ENCODE results near the gene CYP3A7.
"Not testable (repeated sequence)": the region's sequence is repeated elsewhere in the genome, so short reads cannot be mapped to it uniquely, and the experiment has no call there.

The CYP3A7 gene

DNA sequence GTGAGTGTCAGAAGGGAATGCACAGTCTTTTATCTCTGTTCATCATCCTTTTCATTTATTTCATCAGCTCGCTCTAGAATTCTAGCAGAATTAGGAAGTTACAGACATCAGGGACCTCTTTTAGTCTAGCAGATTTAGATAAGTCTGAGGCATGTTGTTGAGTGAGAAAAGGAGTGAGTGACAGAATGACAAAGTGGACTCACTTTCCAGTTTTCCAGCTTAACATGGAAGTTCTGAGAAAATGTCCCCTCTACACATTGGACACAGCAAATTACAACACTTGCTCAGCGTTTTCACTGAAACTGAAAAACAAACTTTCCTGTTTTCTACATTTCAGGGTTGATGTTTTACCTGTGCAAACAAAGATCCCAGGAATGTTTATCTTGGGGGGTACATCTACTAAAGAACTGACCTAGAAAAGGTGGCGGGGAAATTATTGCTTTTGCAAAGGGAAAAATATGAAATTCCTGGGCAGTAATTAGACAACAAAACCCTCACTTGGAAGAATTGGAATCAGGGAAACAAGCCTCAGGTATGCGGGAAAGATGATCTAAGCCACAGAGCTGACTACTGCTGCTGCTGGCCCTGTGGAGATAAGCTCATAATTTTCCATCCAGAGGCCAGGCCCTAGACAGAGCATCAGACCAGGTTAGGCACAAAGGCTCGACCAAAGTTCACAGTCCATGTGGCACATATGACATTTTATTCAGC, 40.6 kb downstream of the CYP3A7 start:
- Histone ChIP-seq H2AFZ (ENCODE audit: low read depth, low read length) (no peak overlapping the region), H3K4me1 (ENCODE audit: low read length) (no peaks in the 10 kb centered on the region), H4K20me1 (ENCODE audit: insufficient read depth, low read length) (no peaks in the 10 kb centered on the region), H3K9me3 (ENCODE audit: insufficient read depth, low read length) (no peaks in the 10 kb centered on the region), H3K9ac (ENCODE audit: low read length) (no peak overlapping the region), H3K4me2 (ENCODE audit: low read length) (no peak overlapping the region), H3K36me3 (replicated peaks; ENCODE audit: low read depth, low read length) (no peaks in the 10 kb centered on the region), H3K4me3 (ENCODE audit: low read length) (no peak overlapping the region), H3K27me3 (ENCODE audit: low read depth, low read length) (no peaks in the 10 kb centered on the region), H3K79me2 (ENCODE audit: low read length) (no peaks in the 10 kb centered on the region), H3K27ac (ENCODE audit: low read length) (no peak overlapping the region)
- no peak for TF ChIP-seq EZH2phosphoT487 (IDR thresholded peaks at IDR 0.05; ENCODE audit: low read depth)
- TF ChIP-seq, protein P1, sequence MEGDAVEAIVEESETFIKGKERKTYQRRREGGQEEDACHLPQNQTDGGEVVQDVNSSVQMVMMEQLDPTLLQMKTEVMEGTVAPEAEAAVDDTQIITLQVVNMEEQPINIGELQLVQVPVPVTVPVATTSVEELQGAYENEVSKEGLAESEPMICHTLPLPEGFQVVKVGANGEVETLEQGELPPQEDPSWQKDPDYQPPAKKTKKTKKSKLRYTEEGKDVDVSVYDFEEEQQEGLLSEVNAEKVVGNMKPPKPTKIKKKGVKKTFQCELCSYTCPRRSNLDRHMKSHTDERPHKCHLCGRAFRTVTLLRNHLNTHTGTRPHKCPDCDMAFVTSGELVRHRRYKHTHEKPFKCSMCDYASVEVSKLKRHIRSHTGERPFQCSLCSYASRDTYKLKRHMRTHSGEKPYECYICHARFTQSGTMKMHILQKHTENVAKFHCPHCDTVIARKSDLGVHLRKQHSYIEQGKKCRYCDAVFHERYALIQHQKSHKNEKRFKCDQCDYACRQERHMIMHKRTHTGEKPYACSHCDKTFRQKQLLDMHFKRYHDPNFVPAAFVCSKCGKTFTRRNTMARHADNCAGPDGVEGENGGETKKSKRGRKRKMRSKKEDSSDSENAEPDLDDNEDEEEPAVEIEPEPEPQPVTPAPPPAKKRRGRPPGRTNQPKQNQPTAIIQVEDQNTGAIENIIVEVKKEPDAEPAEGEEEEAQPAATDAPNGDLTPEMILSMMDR (IDR thresholded peaks at IDR 0.05; ENCODE audit: low read depth, low read length) = no peak

DNA sequence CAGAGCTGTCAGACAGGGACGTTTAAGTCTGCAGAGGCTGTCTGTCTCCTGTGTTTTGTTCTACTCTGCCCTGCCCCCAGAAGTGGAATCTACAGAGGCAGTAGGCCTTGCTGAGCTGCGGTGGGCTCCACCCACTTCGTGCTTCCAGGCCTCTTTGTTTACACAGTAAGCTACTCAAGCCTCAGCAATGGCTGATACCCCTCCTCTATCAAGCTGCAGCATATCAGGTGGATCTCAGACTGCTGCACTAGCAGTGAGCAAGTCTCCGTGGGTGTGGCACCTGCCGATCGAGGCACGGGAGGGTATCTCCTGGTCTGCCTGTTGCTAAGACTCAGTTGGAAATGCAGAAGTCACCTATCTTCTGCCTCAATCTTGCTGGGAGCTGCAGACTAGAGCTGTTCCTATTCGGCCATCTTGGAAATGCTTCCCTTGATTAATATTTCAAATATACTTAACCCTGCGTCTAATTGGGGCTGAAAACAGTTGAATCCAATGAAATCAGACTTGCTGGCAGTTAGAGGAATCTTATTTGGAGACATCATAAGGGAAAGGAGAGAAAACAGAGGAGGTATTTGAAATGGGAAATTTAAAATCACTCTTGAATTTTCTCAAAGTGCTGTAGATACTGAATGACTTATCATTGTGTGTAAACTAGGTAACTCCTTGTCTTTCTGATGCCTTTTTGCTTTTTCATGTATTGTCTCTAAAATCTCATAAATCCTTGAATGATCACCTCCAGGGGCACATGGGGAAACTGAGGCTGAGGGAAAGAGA, 41.4 kb downstream of the CYP3A7 start:
- Histone ChIP-seq H3K9me3 (ENCODE audit: insufficient read depth, low read length) (no peaks in the 10 kb centered on the region), H3K36me3 (replicated peaks; ENCODE audit: low read depth, low read length) (no peaks in the 10 kb centered on the region), H4K20me1 (ENCODE audit: insufficient read depth, low read length) (no peaks in the 10 kb centered on the region), H2AFZ (ENCODE audit: low read depth, low read length) (no peak overlapping the region), H3K9ac (ENCODE audit: low read length) (no peak overlapping the region), H3K79me2 (ENCODE audit: low read length) (no peaks in the 10 kb centered on the region), H3K27me3 (ENCODE audit: low read depth, low read length) (no peaks in the 10 kb centered on the region), H3K27ac (ENCODE audit: low read length) (no peak overlapping the region), H3K4me3 (ENCODE audit: low read length) (no peak overlapping the region), H3K4me1 (ENCODE audit: low read length) (no peaks in the 10 kb centered on the region), H3K4me2 (ENCODE audit: low read length) (no peak overlapping the region)
- TF ChIP-seq, protein P1 (IDR thresholded peaks at IDR 0.05; ENCODE audit: low read depth, low read length) = no peak
- no peak for TF ChIP-seq EZH2phosphoT487 (IDR thresholded peaks at IDR 0.05; ENCODE audit: low read depth)

DNA sequence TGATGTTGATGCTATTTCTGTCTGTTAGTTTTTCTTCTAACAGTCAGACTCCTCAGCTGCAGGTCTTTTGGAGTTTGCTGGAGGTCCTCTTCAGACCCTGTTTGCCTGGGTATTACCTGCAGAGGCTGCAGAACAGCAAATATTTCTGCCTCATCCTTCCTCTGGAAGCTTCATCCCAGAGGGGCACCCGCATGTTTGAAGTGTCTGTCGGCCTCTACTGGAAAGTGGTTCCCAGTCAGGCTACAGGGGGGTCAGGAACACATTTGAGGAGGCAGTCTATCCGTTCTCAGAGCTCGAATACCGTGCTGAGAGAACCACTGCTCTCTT, 41.9 kb downstream of the CYP3A7 start:
- no peak overlapping the region for H3K4me3 ChIP-seq (ENCODE audit: low read length)
- H3K4me1 ChIP-seq (ENCODE audit: low read length) = no peaks in the 10 kb centered on the region
- H3K27me3 ChIP-seq (ENCODE audit: low read depth, low read length) = no peaks in the 10 kb centered on the region
- no peak for TF ChIP-seq EZH2phosphoT487 (IDR thresholded peaks at IDR 0.05; ENCODE audit: low read depth)
- TF ChIP-seq, protein P1 (IDR thresholded peaks at IDR 0.05; ENCODE audit: low read depth, low read length) = no peak
- H4K20me1 ChIP-seq (ENCODE audit: insufficient read depth, low read length) = no peaks in the 10 kb centered on the region
- H3K27ac ChIP-seq (ENCODE audit: low read length) = no peak overlapping the region
- no peaks in the 10 kb centered on the region for H3K9me3 ChIP-seq (ENCODE audit: insufficient read depth, low read length)
- no peak overlapping the region for H2AFZ ChIP-seq (ENCODE audit: low read depth, low read length)
- H3K36me3 ChIP-seq (replicated peaks; ENCODE audit: low read depth, low read length) = no peaks in the 10 kb centered on the region
- H3K4me2 ChIP-seq (ENCODE audit: low read length) = no peak overlapping the region
- no peak overlapping the region for H3K9ac ChIP-seq (ENCODE audit: low read length)
- no peaks in the 10 kb centered on the region for H3K79me2 ChIP-seq (ENCODE audit: low read length)

DNA sequence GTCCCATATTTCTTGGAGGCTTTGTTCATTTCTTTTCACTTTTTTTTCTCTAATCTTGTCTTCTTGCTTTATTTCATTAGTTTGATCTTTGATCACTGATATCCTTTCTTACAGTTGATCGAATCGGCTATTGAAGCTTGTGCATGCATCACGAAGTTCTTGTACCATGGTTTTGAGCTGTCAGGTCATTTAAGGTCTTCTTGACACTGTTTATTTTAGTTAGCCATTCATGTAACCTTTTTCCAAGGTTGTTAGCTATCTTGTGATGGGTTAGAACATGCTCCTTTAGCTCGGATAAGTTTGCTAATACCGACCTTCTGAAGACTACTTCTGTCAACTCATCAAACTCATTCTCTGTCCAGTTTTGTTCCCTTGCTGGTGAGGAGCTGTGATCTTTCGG, 42.4 kb downstream of the CYP3A7 start:
- not testable (repeated sequence) for H3K4me1 ChIP-seq (ENCODE audit: low read length); H3K27me3 ChIP-seq (ENCODE audit: low read depth, low read length); H3K36me3 ChIP-seq (replicated peaks; ENCODE audit: low read depth, low read length); H2AFZ ChIP-seq (ENCODE audit: low read depth, low read length); H3K27ac ChIP-seq (ENCODE audit: low read length); H3K9me3 ChIP-seq (ENCODE audit: insufficient read depth, low read length); H3K4me2 ChIP-seq (ENCODE audit: low read length); H4K20me1 ChIP-seq (ENCODE audit: insufficient read depth, low read length); H3K9ac ChIP-seq (ENCODE audit: low read length); H3K4me3 ChIP-seq (ENCODE audit: low read length); H3K79me2 ChIP-seq (ENCODE audit: low read length)

DNA sequence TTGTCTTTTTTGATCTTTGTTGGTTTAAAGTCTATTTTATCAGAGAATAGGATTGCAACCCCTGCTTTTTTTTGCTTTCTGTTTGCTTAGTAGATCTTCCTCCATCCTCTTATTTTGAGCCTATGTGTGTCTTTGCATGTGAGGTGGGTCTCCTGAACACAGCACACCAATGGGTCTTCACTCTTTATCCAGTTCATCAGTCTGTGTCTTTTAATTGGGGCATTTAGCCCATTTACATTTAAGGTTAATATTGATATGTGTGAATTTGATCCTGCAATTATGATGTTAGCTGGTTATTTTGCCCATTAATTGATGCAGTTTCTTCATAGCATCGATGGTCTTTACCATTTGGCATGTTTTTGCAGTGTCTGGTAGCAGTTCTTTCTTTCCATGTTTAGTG, 43.3 kb downstream of the CYP3A7 start:
- H3K9me3 ChIP-seq (ENCODE audit: insufficient read depth, low read length); H3K36me3 ChIP-seq (replicated peaks; ENCODE audit: low read depth, low read length); H3K4me3 ChIP-seq (ENCODE audit: low read length); H3K4me1 ChIP-seq (ENCODE audit: low read length); H3K79me2 ChIP-seq (ENCODE audit: low read length); H3K27ac ChIP-seq (ENCODE audit: low read length); H4K20me1 ChIP-seq (ENCODE audit: insufficient read depth, low read length); H3K9ac ChIP-seq (ENCODE audit: low read length); H3K4me2 ChIP-seq (ENCODE audit: low read length); H2AFZ ChIP-seq (ENCODE audit: low read depth, low read length); H3K27me3 ChIP-seq (ENCODE audit: low read depth, low read length): not testable (repeated sequence)

DNA sequence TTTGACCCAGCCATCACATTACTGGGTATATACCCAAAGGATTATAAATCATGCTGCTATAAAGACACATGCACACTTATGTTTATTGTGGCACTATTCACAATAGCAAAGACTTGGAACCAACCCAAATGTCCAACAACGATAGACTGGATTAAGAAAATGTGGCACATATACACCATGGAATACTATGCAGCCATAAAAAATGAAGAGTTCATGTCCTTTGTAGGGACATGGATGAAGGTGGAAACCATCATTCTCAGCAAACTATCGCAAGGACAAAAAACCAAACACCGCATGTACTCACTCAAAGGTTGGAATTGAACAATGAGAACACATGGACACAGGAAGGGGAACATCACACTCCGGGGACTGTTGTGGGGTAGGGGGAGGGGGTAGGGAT, 44.1 kb downstream of the CYP3A7 start:
- not testable (repeated sequence) for H3K27me3 ChIP-seq (ENCODE audit: low read depth, low read length); H3K9ac ChIP-seq (ENCODE audit: low read length); H3K9me3 ChIP-seq (ENCODE audit: insufficient read depth, low read length); H3K4me2 ChIP-seq (ENCODE audit: low read length); H3K79me2 ChIP-seq (ENCODE audit: low read length); H4K20me1 ChIP-seq (ENCODE audit: insufficient read depth, low read length); H3K4me1 ChIP-seq (ENCODE audit: low read length); H2AFZ ChIP-seq (ENCODE audit: low read depth, low read length); H3K4me3 ChIP-seq (ENCODE audit: low read length); H3K27ac ChIP-seq (ENCODE audit: low read length); H3K36me3 ChIP-seq (replicated peaks; ENCODE audit: low read depth, low read length)

Data from OCI-LY3 (cell line).